Peyer's patch (tissue), 4 donors: ENCODE measurements around the gene ROR1.

Experiments
- POLR2A ChIP-seq, 2 donors: fragments of 450-650 bp; IDR thresholded peaks; one replicate each; pipeline ENCODE4 v1.5.1; 2017; ENCODE audit warnings: antibody characterized with exemption in 2 of 2, mild to moderate bottlenecking in 2 of 2, moderate library complexity in 2 of 2
- TF ChIP-seq, protein P1 (sequence below), 6 experiments: fragments of 450-650 bp in 4 of 6; fragments of 200-600 bp in 2 of 6; sonication (generic) in 1 of 6; IDR thresholded peaks; one replicate each; pipeline ENCODE4 v1.5.1; 2017 to 2019; ENCODE audit warnings: antibody characterized with exemption in 6 of 6, mild to moderate bottlenecking in 3 of 6, moderate library complexity in 1 of 6

DNA sequence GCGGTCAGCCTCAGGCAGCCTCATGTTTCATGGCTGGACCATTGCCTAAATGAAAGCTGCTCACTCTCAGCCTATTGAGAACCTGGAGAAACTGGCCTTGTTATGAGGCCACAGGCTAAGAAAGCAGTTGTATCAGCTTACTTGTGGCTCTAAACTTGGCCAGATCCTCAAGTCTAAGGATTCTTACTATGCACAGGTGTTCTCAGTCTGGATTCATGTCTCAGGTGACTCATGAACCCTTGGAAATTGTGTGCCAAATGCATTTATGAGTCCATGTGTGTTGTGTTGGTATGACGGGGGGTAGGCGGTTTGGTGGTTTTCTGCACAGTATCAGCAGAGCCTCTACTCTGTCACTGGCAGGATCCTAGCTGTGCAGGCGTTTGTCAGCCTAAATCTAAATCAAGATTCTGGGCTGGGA lies 90.4 kb downstream of the ROR1 start:
- TF ChIP-seq, protein P1, sequence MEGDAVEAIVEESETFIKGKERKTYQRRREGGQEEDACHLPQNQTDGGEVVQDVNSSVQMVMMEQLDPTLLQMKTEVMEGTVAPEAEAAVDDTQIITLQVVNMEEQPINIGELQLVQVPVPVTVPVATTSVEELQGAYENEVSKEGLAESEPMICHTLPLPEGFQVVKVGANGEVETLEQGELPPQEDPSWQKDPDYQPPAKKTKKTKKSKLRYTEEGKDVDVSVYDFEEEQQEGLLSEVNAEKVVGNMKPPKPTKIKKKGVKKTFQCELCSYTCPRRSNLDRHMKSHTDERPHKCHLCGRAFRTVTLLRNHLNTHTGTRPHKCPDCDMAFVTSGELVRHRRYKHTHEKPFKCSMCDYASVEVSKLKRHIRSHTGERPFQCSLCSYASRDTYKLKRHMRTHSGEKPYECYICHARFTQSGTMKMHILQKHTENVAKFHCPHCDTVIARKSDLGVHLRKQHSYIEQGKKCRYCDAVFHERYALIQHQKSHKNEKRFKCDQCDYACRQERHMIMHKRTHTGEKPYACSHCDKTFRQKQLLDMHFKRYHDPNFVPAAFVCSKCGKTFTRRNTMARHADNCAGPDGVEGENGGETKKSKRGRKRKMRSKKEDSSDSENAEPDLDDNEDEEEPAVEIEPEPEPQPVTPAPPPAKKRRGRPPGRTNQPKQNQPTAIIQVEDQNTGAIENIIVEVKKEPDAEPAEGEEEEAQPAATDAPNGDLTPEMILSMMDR (IDR thresholded peaks at IDR 0.05): no peak
- no peak for TF ChIP-seq POLR2A (IDR thresholded peaks at IDR 0.05)
